ENCODE results near the gene TUBA1C.
A peak's percentile ranks its signal among the peaks of the same experiment; 100 is the strongest.
"Not testable (repeated sequence)": the region's sequence is repeated elsewhere in the genome, so short reads cannot be mapped to it uniquely, and the experiment has no call there.

Gene TUBA1C

DNA sequence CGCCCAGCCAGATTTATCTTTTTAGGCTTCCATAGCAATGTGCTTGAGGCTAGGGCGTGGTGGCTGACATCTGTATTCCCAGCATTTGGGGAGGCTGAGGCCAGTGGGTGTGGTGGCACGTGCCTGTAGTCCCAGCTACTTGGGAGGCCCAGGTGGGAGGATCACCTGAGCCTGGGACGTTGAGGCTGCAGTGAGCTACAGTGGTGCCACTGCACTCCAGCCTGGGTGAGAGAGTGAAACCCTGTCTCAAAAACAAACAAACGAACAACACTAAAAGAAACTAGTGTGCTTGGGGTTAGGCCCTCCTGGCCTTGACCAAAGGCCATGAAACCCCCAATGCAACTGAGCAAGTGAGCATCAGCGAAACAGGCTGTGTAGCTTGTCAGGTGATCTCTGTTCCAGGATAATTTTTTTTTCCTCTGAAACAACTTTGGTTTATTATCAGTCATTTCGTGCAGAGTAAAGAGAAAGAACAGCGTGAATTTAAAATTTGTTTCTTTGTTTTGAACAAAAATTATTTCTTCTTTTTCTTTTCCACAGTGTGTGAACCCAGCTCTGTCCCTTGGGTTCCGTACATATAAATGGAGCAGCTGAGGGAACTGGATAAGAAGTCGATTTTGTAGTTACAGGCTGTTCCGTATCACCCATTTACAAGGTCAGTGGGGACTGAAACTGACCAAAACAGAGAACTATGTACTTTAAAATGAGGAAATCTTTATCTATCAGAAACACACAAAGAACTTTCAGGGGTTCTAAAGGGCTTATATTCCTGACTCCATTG, 8.8 kb upstream of the TUBA1C start:
- CTCF ChIA-PET: interaction anchor here (0.5 to 1.6 kb wide), 4 partner anchors 11 to 41 kb away, joined by 3 to 7 read pairs (median 4); partner anchors contain the start of gene PRPH
- POLR2A ChIA-PET: no interaction called here

DNA sequence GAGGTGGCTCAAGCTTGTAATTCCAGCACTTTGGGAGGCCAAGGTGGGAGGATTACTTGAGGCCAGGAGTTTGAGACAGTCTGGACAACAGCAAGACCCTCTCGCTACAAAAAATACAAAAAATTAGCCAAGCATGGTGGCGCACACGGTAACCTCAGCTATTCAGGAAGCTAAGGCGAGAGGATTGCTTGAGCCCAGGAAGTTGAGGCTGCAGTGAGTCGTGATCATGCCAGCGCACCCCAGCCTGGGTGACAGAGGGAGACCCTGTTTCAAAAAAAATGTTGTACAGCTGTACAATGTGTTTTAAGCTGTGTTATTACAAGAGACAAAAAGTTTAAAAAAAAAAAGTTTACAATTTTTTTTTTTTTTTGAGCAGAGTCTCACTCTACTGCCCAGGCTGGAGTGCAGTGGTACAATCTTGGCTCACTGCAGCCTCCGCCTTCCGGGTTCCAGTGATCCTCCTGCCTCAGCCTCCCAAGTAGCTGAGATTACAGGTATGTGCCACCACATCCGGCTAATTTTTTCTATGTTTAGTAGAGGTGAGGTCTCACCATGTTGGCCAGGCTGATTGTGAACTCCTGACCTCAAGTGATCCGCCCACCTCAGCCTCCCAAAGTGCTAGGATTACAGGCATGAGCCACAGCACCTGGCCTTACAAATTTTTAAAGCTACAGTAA, 7.2 kb upstream of the TUBA1C start:
- not testable (repeated sequence) for H3K9me3 ChIP-seq (ENCODE audit: control insufficient read depth, insufficient read depth, low read depth, low read length); H3K27ac ChIP-seq (ENCODE audit: extremely low read depth, low read depth, low read length); H3K4me3 ChIP-seq (ENCODE audit: low read depth, low read length); H3K36me3 ChIP-seq (ENCODE audit: control insufficient read depth in 2 of 2, insufficient read depth in 1 of 2, low read length in 2 of 2); H3K4me1 ChIP-seq (ENCODE audit: control insufficient read depth, insufficient read depth, low read length)
- POLR2A ChIA-PET: interaction anchor here (0.7 to 1.0 kb wide), 4 partner anchors 14 to 288 kb away, joined by 3 to 4 read pairs (median 3); partner anchors contain the start of gene TUBA1B
- CTCF ChIA-PET: interaction anchor here (0.6 to 3.0 kb wide), 3 partner anchors 19 to 313 kb away, joined by 3 to 11 read pairs (median 4); no protein-coding TSS in a partner anchor
- TF ChIP-seq ZNF121 (tag by site-specific recombination; IDR thresholded peaks at IDR 0.05): 0 out of 2 replicates have a peak, but pooled peaks have one; percentile 22

More for the DNA sequence above, 8.8 kb upstream of the TUBA1C start:
- TF ChIP-seq ZNF600 (tag by site-specific recombination; IDR thresholded peaks at IDR 0.05): peak; percentile 78
- TF ChIP-seq BCL11A (tag by site-specific recombination; IDR thresholded peaks at IDR 0.05; ENCODE audit: low read depth): no peak
- Histone ChIP-seq H3K36me3 (ENCODE audit: control insufficient read depth in 2 of 2, insufficient read depth in 1 of 2, low read length in 2 of 2) (no peaks in the 10 kb centered on the region), H3K9me3 (ENCODE audit: control insufficient read depth, insufficient read depth, low read depth, low read length) (no peaks in the 10 kb centered on the region), H3K4me1 (ENCODE audit: control insufficient read depth, insufficient read depth, low read length) (no peaks in the 10 kb centered on the region; the same call in 1 of the 2 replicates), H3K4me3 (ENCODE audit: low read depth, low read length) (no peak overlapping the region), H3K27ac (ENCODE audit: extremely low read depth, low read depth, low read length) (no peak overlapping the region)

DNA sequence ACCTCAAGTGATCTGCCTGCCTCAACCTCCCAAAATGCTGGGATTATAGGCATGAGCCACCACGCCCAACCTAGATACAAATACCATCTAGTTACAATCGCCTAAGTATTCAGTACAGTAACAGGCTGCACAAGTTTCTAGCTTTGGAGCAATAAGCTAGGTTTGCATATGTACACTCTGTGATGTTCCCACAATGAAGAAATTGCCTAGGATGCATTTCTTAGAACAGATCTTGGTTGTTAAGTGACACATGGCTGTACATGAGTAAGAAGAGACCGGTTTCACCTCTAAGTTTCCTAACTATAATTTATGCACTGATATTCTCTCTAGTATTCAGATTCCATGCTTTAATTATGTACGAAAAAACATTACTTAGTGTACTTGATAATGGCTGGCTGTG, 5.4 kb upstream of the TUBA1C start:
- H3K4me3 ChIP-seq (ENCODE audit: low read depth, low read length): no peak overlapping the region
- ChIA-PET CTCF (interaction anchor here (1.5 to 3.0 kb wide), 2 partner anchors 29 to 37 kb away, joined by 6 to 11 read pairs; no protein-coding TSS in a partner anchor), POLR2A (interaction anchor here (0.5 kb wide), 1 partner anchor 31 kb away, joined by 5 read pairs; no protein-coding TSS in a partner anchor)
- H3K4me1 ChIP-seq (ENCODE audit: control insufficient read depth, insufficient read depth, low read length): no peaks in the 10 kb centered on the region; the same call in 1 of the 2 replicates
- H3K27ac ChIP-seq (ENCODE audit: extremely low read depth, low read depth, low read length): no peak overlapping the region
- no peaks in the 10 kb centered on the region for H3K9me3 ChIP-seq (ENCODE audit: control insufficient read depth, insufficient read depth, low read depth, low read length)
- no peaks in the 10 kb centered on the region for H3K36me3 ChIP-seq (ENCODE audit: control insufficient read depth in 2 of 2, insufficient read depth in 1 of 2, low read length in 2 of 2)
- no peak for TF ChIP-seq ZFHX2 (tag by site-specific recombination; conservative IDR thresholded peaks at IDR 0.05)
- TF ChIP-seq, protein P1, sequence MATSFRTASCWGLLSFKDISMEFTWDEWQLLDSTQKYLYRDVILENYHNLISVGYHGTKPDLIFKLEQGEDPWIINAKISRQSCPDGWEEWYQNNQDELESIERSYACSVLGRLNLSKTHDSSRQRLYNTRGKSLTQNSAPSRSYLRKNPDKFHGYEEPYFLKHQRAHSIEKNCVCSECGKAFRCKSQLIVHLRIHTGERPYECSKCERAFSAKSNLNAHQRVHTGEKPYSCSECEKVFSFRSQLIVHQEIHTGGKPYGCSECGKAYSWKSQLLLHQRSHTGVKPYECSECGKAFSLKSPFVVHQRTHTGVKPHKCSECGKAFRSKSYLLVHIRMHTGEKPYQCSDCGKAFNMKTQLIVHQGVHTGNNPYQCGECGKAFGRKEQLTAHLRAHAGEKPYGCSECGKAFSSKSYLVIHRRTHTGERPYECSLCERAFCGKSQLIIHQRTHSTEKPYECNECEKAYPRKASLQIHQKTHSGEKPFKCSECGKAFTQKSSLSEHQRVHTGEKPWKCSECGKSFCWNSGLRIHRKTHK (tag by site-specific recombination; IDR thresholded peaks at IDR 0.05): no peak
- no peak for TF ChIP-seq ZNF473 (tag by site-specific recombination; IDR thresholded peaks at IDR 0.05)
- no peak for TF ChIP-seq ZNF175 (tag by site-specific recombination; IDR thresholded peaks at IDR 0.05)
- TF ChIP-seq, protein P2, sequence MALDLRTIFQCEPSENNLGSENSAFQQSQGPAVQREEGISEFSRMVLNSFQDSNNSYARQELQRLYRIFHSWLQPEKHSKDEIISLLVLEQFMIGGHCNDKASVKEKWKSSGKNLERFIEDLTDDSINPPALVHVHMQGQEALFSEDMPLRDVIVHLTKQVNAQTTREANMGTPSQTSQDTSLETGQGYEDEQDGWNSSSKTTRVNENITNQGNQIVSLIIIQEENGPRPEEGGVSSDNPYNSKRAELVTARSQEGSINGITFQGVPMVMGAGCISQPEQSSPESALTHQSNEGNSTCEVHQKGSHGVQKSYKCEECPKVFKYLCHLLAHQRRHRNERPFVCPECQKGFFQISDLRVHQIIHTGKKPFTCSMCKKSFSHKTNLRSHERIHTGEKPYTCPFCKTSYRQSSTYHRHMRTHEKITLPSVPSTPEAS (tag by site-specific recombination; IDR thresholded peaks at IDR 0.05): no peak
- TF ChIP-seq ZNF146 (tag by site-specific recombination; IDR thresholded peaks at IDR 0.05): no peak
- TF ChIP-seq ZNF660 (tag by site-specific recombination; IDR thresholded peaks at IDR 0.05): no peak
- TF ChIP-seq, protein P3, sequence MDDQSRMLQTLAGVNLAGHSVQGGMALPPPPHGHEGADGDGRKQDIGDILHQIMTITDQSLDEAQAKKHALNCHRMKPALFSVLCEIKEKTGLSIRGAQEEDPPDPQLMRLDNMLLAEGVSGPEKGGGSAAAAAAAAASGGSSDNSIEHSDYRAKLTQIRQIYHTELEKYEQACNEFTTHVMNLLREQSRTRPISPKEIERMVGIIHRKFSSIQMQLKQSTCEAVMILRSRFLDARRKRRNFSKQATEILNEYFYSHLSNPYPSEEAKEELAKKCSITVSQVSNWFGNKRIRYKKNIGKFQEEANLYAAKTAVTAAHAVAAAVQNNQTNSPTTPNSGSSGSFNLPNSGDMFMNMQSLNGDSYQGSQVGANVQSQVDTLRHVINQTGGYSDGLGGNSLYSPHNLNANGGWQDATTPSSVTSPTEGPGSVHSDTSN (CRISPR knock-in tag; IDR thresholded peaks at IDR 0.05): no peak
- TF ChIP-seq, protein P4, sequence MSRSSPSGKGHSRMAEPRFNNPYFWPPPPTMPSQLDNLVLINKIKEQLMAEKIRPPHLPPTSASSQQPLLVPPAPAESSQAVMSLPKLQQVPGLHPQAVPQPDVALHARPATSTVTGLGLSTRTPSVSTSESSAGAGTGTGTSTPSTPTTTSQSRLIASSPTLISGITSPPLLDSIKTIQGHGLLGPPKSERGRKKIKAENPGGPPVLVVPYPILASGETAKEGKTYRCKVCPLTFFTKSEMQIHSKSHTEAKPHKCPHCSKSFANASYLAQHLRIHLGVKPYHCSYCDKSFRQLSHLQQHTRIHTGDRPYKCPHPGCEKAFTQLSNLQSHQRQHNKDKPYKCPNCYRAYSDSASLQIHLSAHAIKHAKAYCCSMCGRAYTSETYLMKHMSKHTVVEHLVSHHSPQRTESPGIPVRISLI (tag by site-specific recombination; IDR thresholded peaks at IDR 0.05): no peak
- TF ChIP-seq, protein P5, sequence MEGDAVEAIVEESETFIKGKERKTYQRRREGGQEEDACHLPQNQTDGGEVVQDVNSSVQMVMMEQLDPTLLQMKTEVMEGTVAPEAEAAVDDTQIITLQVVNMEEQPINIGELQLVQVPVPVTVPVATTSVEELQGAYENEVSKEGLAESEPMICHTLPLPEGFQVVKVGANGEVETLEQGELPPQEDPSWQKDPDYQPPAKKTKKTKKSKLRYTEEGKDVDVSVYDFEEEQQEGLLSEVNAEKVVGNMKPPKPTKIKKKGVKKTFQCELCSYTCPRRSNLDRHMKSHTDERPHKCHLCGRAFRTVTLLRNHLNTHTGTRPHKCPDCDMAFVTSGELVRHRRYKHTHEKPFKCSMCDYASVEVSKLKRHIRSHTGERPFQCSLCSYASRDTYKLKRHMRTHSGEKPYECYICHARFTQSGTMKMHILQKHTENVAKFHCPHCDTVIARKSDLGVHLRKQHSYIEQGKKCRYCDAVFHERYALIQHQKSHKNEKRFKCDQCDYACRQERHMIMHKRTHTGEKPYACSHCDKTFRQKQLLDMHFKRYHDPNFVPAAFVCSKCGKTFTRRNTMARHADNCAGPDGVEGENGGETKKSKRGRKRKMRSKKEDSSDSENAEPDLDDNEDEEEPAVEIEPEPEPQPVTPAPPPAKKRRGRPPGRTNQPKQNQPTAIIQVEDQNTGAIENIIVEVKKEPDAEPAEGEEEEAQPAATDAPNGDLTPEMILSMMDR (tag by site-specific recombination; IDR thresholded peaks at IDR 0.05): no peak
- no peak for TF ChIP-seq ZNF433 (tag by site-specific recombination; IDR thresholded peaks at IDR 0.05; ENCODE audit: low read depth)
- no peak for TF ChIP-seq SP3 (tag by site-specific recombination; IDR thresholded peaks at IDR 0.05)
- TF ChIP-seq ZNF274 (IDR thresholded peaks at IDR 0.05; ENCODE audit: low read length): no peak
- no peak for TF ChIP-seq ZNF274 (tag by site-specific recombination; IDR thresholded peaks at IDR 0.05; ENCODE audit: borderline replicate concordance)
- no peak for TF ChIP-seq ZNF664 (tag by site-specific recombination; IDR thresholded peaks at IDR 0.05)
- TF ChIP-seq, protein P6, sequence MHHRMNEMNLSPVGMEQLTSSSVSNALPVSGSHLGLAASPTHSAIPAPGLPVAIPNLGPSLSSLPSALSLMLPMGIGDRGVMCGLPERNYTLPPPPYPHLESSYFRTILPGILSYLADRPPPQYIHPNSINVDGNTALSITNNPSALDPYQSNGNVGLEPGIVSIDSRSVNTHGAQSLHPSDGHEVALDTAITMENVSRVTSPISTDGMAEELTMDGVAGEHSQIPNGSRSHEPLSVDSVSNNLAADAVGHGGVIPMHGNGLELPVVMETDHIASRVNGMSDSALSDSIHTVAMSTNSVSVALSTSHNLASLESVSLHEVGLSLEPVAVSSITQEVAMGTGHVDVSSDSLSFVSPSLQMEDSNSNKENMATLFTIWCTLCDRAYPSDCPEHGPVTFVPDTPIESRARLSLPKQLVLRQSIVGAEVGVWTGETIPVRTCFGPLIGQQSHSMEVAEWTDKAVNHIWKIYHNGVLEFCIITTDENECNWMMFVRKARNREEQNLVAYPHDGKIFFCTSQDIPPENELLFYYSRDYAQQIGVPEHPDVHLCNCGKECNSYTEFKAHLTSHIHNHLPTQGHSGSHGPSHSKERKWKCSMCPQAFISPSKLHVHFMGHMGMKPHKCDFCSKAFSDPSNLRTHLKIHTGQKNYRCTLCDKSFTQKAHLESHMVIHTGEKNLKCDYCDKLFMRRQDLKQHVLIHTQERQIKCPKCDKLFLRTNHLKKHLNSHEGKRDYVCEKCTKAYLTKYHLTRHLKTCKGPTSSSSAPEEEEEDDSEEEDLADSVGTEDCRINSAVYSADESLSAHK (tag by site-specific recombination; IDR thresholded peaks at IDR 0.05): no peak
